Globus pallidus (tissue), 1 donor: Measurements from ENCODE around the gene ZCCHC9.

Experiments used
- DNase-seq: peaks from one replicate; pipeline ENCODE4 v3.0.0-alpha.2; 2015; ENCODE audit warnings: low spot score

Gene ZCCHC9

GRCh38 chr5:81359108-81359507, 57.7 kb downstream of the ZCCHC9 start:
- no peak for DNase-seq

DNA sequence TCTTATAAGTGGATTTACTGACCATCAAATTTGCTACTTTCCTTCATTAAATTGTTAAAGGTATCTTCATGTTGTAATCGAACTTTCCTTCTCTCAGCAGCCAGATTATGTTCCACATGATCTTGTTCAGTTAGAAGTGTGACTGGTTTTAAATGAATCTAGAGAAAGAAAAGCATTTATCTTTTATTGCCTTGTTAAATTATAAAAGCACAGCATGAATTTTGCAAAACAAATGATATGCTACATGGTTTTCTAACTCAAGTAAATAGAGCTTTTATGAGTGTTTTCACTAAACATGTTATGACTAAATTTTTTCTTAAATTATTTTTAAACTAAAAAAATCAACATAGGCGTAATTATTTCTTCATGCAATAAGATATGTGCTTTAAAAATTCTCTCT, 58.5 kb downstream of the ZCCHC9 start:
- no peak for DNase-seq

DNA sequence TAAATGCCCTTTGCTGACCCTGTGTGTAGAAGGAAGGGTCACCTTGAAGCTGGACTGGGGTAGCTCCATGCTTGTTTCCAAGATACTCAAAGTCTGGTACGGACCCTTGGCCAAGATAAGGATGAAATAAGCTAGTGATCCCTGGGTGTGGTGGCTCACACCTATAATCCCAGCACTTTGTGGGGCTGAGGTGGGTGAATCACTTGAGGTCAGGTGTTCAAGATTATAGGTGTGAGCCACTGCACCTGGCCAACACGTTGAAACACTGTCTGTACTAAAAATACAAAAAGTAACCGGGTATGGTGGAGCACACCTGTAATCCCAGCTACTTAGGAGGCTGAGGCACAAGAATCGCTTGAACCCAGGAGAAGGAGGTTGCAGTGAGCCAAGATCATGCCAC, 59.3 kb downstream of the ZCCHC9 start:
- no peak for DNase-seq

DNA sequence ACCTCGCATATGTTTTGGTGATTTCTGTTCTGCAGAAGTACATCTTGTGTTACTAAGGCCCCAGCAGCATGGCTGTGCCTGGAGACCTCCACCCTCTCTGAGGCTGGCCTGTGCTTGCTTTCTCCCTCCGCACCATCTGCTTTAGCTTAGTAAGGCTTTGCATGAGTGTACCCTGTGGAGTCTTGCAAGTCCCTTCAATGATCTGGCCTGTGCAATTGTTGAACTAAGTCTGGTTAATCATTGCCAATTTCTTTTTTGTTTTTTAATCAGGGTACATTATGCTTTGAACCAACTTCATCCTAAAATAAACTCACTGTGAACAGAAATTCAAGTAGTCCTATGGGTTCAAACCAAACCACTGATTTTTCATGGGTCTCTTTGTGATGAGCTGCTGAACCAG, 60.2 kb downstream of the ZCCHC9 start:
- DNase-seq, result no peak
